Measurements from ENCODE around the gene RXRA.

DNA sequence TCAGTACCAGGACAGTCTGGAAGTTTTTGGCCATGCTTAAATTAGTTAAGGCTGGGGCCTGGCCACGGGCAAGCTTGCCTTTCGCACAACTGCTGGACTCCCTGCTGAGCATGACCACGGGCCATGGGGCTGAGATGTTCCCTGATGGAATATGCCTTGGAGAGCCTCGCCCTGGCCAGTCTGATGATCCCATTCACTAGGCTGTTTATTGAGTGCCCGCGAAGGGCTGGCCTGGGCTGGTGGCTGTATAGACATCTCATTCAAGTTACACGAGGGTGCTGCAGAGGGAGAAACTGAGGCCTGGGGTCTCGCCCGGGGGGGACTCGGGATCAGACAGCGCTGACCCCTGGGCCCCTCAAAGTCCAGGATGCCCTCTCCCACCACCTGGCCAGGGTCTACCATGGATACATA is 7.8 kb upstream of the RXRA start:
- TF ChIP-seq EP300 (IDR thresholded peaks at IDR 0.05) = no peak
- TF ChIP-seq, protein P1, sequence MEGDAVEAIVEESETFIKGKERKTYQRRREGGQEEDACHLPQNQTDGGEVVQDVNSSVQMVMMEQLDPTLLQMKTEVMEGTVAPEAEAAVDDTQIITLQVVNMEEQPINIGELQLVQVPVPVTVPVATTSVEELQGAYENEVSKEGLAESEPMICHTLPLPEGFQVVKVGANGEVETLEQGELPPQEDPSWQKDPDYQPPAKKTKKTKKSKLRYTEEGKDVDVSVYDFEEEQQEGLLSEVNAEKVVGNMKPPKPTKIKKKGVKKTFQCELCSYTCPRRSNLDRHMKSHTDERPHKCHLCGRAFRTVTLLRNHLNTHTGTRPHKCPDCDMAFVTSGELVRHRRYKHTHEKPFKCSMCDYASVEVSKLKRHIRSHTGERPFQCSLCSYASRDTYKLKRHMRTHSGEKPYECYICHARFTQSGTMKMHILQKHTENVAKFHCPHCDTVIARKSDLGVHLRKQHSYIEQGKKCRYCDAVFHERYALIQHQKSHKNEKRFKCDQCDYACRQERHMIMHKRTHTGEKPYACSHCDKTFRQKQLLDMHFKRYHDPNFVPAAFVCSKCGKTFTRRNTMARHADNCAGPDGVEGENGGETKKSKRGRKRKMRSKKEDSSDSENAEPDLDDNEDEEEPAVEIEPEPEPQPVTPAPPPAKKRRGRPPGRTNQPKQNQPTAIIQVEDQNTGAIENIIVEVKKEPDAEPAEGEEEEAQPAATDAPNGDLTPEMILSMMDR (IDR thresholded peaks at IDR 0.05) = no peak
